Measurements from ENCODE around the gene MUC6.
A peak's percentile ranks its signal among the peaks of the same experiment; 100 is the strongest.
"Not testable (repeated sequence)": the region's sequence is repeated elsewhere in the genome, so short reads cannot be mapped to it uniquely, and the experiment has no call there.

Gene MUC6

GRCh38 chr11:980438-981357 is 55.8 kb downstream of the MUC6 start:
- Mint-ChIP-seq H3K27me3 (ENCODE audit: low read depth, poor library complexity) (no peaks in the 10 kb centered on the region), H3K4me3 (no peak overlapping the region), H3K9me3 (no peaks in the 10 kb centered on the region), H3K27ac (peak overlapping the region; percentile 61), H3K36me3 (ENCODE audit: low read depth) (peaks cover 42% of the 10 kb centered on the region), H3K4me1 (peaks cover 22% of the 10 kb centered on the region)
- no peak for DNase-seq
- TF ChIP-seq CTCF (IDR thresholded peaks at IDR 0.05), result no peak

GRCh38 chr11:978781-979180 is 57.7 kb downstream of the MUC6 start:
- no peak for TF ChIP-seq CTCF (IDR thresholded peaks at IDR 0.05)
- Mint-ChIP-seq H3K4me1 (peaks cover 20% of the 10 kb centered on the region), H3K9me3 (no peaks in the 10 kb centered on the region), H3K27me3 (ENCODE audit: low read depth, poor library complexity) (no peaks in the 10 kb centered on the region), H3K36me3 (ENCODE audit: low read depth) (peaks cover 46% of the 10 kb centered on the region), H3K4me3 (no peak overlapping the region), H3K27ac (peak overlapping the region; percentile 93)
- DNase-seq, result no peak

GRCh38 chr11:977830-978720 is 58.4 kb downstream of the MUC6 start:
- no peaks in the 10 kb centered on the region for H3K9me3 Mint-ChIP-seq
- peaks cover 53% of the 10 kb centered on the region for H3K36me3 Mint-ChIP-seq (ENCODE audit: low read depth)
- TF ChIP-seq CTCF (IDR thresholded peaks at IDR 0.05), result no peak
- peak overlapping the region; percentile 64 for H3K27ac Mint-ChIP-seq
- peaks cover 17% of the 10 kb centered on the region for H3K4me1 Mint-ChIP-seq
- H3K4me3 Mint-ChIP-seq, result no peak overlapping the region
- H3K27me3 Mint-ChIP-seq (ENCODE audit: low read depth, poor library complexity), result no peaks in the 10 kb centered on the region
- no peak for DNase-seq

GRCh38 chr11:976431-977160 is 59.9 kb downstream of the MUC6 start:
- TF ChIP-seq CTCF (IDR thresholded peaks at IDR 0.05), result no peak
- H3K4me3 Mint-ChIP-seq, result no peak overlapping the region
- no peaks in the 10 kb centered on the region for H3K9me3 Mint-ChIP-seq
- no peak overlapping the region for H3K27ac Mint-ChIP-seq
- H3K4me1 Mint-ChIP-seq, result peaks cover 17% of the 10 kb centered on the region
- H3K27me3 Mint-ChIP-seq (ENCODE audit: low read depth, poor library complexity), result no peaks in the 10 kb centered on the region
- peaks cover 55% of the 10 kb centered on the region for H3K36me3 Mint-ChIP-seq (ENCODE audit: low read depth)
- no peak for DNase-seq

GRCh38 chr11:975827-976226 is 60.7 kb downstream of the MUC6 start:
- Mint-ChIP-seq H3K27ac (peak overlapping the region; percentile 81), H3K9me3 (no peaks in the 10 kb centered on the region), H3K4me1 (peaks cover 22% of the 10 kb centered on the region), H3K27me3 (ENCODE audit: low read depth, poor library complexity) (no peaks in the 10 kb centered on the region), H3K4me3 (no peak overlapping the region), H3K36me3 (ENCODE audit: low read depth) (peaks cover 56% of the 10 kb centered on the region)
- no peak for TF ChIP-seq CTCF (IDR thresholded peaks at IDR 0.05)
- peak; percentile 44 for DNase-seq

- DNase-seq; H3K4me3 Mint-ChIP-seq; H3K9me3 Mint-ChIP-seq; H3K27me3 Mint-ChIP-seq (ENCODE audit: low read depth, poor library complexity): not testable (repeated sequence)
- Mint-ChIP-seq H3K36me3 (ENCODE audit: low read depth) (peaks cover 56% of the 10 kb centered on the region), H3K27ac (peak overlapping the region; percentile 89), H3K4me1 (peaks cover 25% of the 10 kb centered on the region)
Measured at GRCh38 chr11:975376-975775, 61.1 kb downstream of the MUC6 start.
